Progenitor cell of endocrine pancreas (in vitro differentiated cells): ENCODE results near the gene FMO2. TPM values are rescaled to one million over a fixed set of nuclear protein-coding genes. Genes with fewer than 3 reads are reported as not detected.

Experiments
- DNase-seq: peaks from one replicate; pipeline ENCODE4 v3.0.0; 2021; ENCODE audit warnings: low spot score; ENCODE audit not compliant: unreplicated experiment
- H3K27ac Mint-ChIP-seq: 2 replicates; pipeline ENCODE4 v1.8.0; 2021; ENCODE audit warnings: mild to moderate bottlenecking, moderate library complexity, mixed read lengths
- H3K27me3 Mint-ChIP-seq: 2 replicates; pipeline ENCODE4 v1.8.0; 2021; ENCODE audit warnings: mixed read lengths
- H3K36me3 Mint-ChIP-seq: 2 replicates; pipeline ENCODE4 v1.8.0; 2022; ENCODE audit warnings: mixed read lengths; ENCODE audit not compliant: insufficient read depth
- H3K4me1 Mint-ChIP-seq: 2 replicates; pipeline ENCODE4 v1.8.0; 2021; ENCODE audit warnings: low read depth, mixed read lengths
- H3K4me3 Mint-ChIP-seq: 2 replicates; pipeline ENCODE4 v1.8.0; 2021; ENCODE audit warnings: low read depth, mild to moderate bottlenecking, moderate library complexity, mixed read lengths
- H3K9me3 Mint-ChIP-seq: 2 replicates; pipeline ENCODE4 v1.8.0; 2021; ENCODE audit warnings: low read depth, mixed read lengths
- total RNA-seq: library from RNA; stranded (reverse); gene quantifications from 2 replicates; pipeline ENCODE4 v1.2.1, GENCODE V29; 2021
- TF ChIP-seq, protein P1 (sequence below): fragments of 200-600 bp; sonication (generic); IDR thresholded peaks from one replicate; pipeline ENCODE4 v1.5.0; 2021; ENCODE audit warnings: antibody characterized with exemption, mild to moderate bottlenecking; ENCODE audit not compliant: unreplicated experiment

Gene FMO2
- total RNA-seq, 1 donor from 2014 or later: not detected

DNA sequence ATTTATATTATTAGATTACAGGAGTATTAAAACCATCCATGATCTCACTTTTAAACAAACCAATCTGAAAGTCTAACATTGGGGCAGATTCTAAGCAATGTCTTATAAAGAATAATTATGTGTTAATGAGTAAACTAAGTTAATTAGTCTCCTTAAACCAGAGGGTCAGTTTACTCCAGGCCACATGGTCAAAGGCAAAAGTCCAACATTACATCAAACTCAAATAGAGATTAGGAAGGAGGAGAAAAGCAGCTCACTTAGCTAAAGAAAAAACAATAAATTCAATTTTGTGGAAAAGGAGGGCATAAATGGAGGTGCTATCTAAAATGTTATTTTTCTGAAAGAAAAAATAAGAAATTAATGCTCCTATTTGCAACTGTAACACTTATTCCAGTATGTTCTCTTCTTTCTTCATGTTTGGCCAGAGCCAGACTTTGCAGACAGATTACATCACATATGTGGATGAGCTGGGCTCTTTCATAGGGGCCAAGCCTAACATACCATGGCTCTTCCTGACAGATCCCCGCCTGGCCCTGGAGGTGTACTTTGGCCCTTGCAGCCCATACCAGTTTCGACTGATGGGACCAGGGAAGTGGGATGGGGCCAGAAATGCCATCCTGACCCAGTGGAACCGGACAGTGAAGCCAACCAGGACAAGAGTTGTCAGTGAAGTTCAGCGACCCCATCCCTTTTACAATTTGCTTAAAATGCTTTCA is 24.3 kb upstream of the FMO2 start:
- peaks cover 4% of the 10 kb centered on the region for H3K36me3 Mint-ChIP-seq
- H3K27ac Mint-ChIP-seq: peak overlapping the region; percentile 93
- TF ChIP-seq, protein P1, sequence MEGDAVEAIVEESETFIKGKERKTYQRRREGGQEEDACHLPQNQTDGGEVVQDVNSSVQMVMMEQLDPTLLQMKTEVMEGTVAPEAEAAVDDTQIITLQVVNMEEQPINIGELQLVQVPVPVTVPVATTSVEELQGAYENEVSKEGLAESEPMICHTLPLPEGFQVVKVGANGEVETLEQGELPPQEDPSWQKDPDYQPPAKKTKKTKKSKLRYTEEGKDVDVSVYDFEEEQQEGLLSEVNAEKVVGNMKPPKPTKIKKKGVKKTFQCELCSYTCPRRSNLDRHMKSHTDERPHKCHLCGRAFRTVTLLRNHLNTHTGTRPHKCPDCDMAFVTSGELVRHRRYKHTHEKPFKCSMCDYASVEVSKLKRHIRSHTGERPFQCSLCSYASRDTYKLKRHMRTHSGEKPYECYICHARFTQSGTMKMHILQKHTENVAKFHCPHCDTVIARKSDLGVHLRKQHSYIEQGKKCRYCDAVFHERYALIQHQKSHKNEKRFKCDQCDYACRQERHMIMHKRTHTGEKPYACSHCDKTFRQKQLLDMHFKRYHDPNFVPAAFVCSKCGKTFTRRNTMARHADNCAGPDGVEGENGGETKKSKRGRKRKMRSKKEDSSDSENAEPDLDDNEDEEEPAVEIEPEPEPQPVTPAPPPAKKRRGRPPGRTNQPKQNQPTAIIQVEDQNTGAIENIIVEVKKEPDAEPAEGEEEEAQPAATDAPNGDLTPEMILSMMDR: no peak
- H3K4me1 Mint-ChIP-seq: peaks cover 44% of the 10 kb centered on the region
- H3K4me3 Mint-ChIP-seq: peak overlapping the region; percentile 40
- H3K9me3 Mint-ChIP-seq: peaks cover 12% of the 10 kb centered on the region
- DNase-seq: no peak
- H3K27me3 Mint-ChIP-seq: no peaks in the 10 kb centered on the region

DNA sequence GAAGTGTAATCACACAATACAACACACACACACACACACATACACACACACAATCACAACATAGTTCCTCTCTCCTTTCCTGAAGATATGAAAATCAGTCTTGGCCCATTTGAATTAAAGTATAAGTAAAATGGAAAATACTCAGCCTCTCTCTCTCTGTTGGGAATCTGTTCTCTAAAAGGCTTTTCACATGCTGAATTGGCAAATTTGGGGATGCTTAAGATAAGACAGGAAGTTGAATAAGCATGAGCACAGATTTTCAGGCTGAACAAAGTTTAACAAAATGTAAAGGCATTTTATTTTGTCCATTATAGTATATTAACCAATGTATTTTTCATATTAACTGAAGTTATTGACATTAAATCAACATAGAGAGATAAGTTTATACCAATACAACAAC is 23.7 kb upstream of the FMO2 start:
- Mint-ChIP-seq H3K27me3 (no peaks in the 10 kb centered on the region), H3K27ac (peak overlapping the region; percentile 93), H3K4me3 (peak overlapping the region; percentile 40), H3K36me3 (peaks cover 4% of the 10 kb centered on the region), H3K4me1 (peaks cover 43% of the 10 kb centered on the region), H3K9me3 (peaks cover 12% of the 10 kb centered on the region)
- no peak for DNase-seq
- TF ChIP-seq, protein P1: no peak

DNA sequence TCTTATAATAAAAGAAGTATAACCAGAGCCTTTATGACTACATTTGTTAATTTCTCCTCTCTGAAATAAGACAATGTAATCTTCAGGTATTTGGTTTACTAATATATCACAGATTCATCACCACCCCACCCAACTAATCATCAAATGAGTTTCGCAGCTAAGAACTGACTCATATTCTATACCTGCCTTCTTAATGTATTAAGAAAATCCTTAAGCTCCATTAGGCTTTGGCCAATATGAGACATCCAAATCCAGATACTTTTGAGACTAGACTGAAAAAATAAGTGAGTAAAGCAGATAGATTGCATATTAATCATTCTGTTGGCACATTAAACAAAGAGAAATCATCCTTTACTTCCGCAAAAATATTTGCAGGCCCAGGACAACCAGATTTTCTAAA is 18.7 kb upstream of the FMO2 start:
- Mint-ChIP-seq H3K4me3 (no peak overlapping the region), H3K36me3 (peaks cover 2% of the 10 kb centered on the region), H3K27ac (no peak overlapping the region), H3K4me1 (peaks cover 11% of the 10 kb centered on the region), H3K9me3 (peaks cover 7% of the 10 kb centered on the region), H3K27me3 (no peaks in the 10 kb centered on the region)
- TF ChIP-seq, protein P1: no peak
- no peak for DNase-seq

DNA sequence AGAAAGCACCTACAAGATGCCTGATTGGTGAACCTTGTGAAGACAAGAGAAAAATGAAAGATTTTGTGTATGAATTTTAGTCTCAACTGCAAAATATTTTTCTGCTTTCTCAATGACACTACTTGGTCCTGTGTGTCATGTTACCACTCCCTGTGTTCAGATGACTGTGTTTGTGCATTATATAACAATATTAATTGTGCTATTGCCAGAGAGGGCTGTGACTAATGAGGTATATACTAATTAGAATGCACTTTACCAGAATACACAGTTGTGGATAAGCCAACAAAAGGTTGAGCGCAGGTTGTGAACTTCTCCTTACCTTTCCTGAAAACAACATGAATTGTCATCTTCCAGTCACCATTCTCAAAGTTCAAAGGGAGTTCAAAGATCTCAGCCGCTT is 17.3 kb upstream of the FMO2 start:
- TF ChIP-seq, protein P1: no peak

DNA sequence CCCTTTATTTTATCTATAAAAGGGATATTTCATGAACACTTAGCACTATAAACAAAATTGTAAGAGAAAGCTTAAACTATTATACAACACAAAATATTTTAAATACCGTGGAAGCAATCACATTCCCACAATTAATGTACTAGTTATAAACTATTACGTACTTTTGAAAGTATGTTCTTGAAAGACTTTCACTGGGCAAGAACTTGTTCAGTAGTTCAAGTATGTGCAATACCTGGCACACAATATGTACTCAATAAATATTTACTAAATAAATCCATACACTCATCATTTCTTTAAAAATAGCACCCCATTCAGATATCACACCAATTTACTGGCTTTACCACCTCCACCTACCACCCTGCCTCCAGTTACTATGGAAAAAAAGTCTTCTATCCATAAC is 12.6 kb upstream of the FMO2 start:
- Mint-ChIP-seq H3K36me3 (no peaks in the 10 kb centered on the region), H3K4me3 (no peak overlapping the region), H3K27ac (no peak overlapping the region), H3K9me3 (peaks cover 10% of the 10 kb centered on the region), H3K4me1 (peaks cover 5% of the 10 kb centered on the region), H3K27me3 (no peaks in the 10 kb centered on the region)
- DNase-seq: no peak
- TF ChIP-seq, protein P1: no peak

More for the DNA sequence above, 17.3 kb upstream of the FMO2 start:
- DNase-seq: no peak
- Mint-ChIP-seq H3K27me3 (no peaks in the 10 kb centered on the region), H3K4me1 (no peaks in the 10 kb centered on the region), H3K36me3 (peaks cover 2% of the 10 kb centered on the region), H3K27ac (no peak overlapping the region), H3K4me3 (no peak overlapping the region), H3K9me3 (peaks cover 7% of the 10 kb centered on the region)
